Hepatocyte (in vitro differentiated cells): ENCODE results near the gene MSANTD2.

ENCODE experiments used
- EZH2 ChIP-seq: fragments of 200-600 bp; sonication (generic); IDR thresholded peaks from 2 replicates; pipeline ENCODE4 v1.6.1; 2016; ENCODE audit warnings: antibody characterized with exemption, mild to moderate bottlenecking, borderline replicate concordance
- EZH2phosphoT487 ChIP-seq: fragments of 200-600 bp; sonication (generic); IDR thresholded peaks from one replicate; pipeline ENCODE4 v1.6.1; 2018; ENCODE audit warnings: antibody characterized with exemption, mild to moderate bottlenecking, low read depth, moderate library complexity; ENCODE audit not compliant: unreplicated experiment, severe bottlenecking
- TF ChIP-seq, protein P1 (sequence below): fragments of 200-600 bp; sonication (generic); IDR thresholded peaks from 2 replicates; pipeline ENCODE4 v1.5.1; 2016; ENCODE audit warnings: antibody characterized with exemption, mild to moderate bottlenecking; ENCODE audit not compliant: poor library complexity

GRCh38 chr11:124752471-124753102 is 47.6 kb downstream of the MSANTD2 start:
- TF ChIP-seq, protein P1, sequence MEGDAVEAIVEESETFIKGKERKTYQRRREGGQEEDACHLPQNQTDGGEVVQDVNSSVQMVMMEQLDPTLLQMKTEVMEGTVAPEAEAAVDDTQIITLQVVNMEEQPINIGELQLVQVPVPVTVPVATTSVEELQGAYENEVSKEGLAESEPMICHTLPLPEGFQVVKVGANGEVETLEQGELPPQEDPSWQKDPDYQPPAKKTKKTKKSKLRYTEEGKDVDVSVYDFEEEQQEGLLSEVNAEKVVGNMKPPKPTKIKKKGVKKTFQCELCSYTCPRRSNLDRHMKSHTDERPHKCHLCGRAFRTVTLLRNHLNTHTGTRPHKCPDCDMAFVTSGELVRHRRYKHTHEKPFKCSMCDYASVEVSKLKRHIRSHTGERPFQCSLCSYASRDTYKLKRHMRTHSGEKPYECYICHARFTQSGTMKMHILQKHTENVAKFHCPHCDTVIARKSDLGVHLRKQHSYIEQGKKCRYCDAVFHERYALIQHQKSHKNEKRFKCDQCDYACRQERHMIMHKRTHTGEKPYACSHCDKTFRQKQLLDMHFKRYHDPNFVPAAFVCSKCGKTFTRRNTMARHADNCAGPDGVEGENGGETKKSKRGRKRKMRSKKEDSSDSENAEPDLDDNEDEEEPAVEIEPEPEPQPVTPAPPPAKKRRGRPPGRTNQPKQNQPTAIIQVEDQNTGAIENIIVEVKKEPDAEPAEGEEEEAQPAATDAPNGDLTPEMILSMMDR: no peak
- no peak for TF ChIP-seq EZH2phosphoT487
- TF ChIP-seq EZH2: no peak
